Erythroblast (primary cell): ENCODE data around the gene G6PC2.
"Not testable (repeated sequence)": the region's sequence is repeated elsewhere in the genome, so short reads cannot be mapped to it uniquely, and the experiment has no call there.

Experiments
- DNase-seq, 2 experiments: peaks; one replicate each; lab custom pipeline; 2025; lab: John Stamatoyannopoulos, UW
- GATA1 ChIP-seq: IDR thresholded peaks from 2 replicates; pipeline ENCODE4 v1.6.1; 2011; ENCODE audit warnings: low read depth, mild to moderate bottlenecking, control low read depth, low read length, moderate library complexity
- POLR2A ChIP-seq: IDR thresholded peaks from 2 replicates; pipeline ENCODE4 v1.6.1; 2011; ENCODE audit warnings: mild to moderate bottlenecking, low read length

G6PC2 gene

GRCh38 chr2:168920504-168921157 lies 19.5 kb downstream of the G6PC2 start:
- TF ChIP-seq POLR2A (no peak), GATA1 (no peak)
- peak; percentile 65 to 77 for DNase-seq

- no peak for DNase-seq
- TF ChIP-seq GATA1 (no peak), POLR2A (no peak)
Measured at GRCh38 chr2:168926621-168927386, 25.7 kb downstream of the G6PC2 start.

GRCh38 chr2:168928113-168928831 lies 27.2 kb downstream of the G6PC2 start:
- TF ChIP-seq POLR2A (no peak), GATA1 (no peak)
- no peak for DNase-seq

GRCh38 chr2:168929031-168929430 lies 27.9 kb downstream of the G6PC2 start:
- no peak for DNase-seq
- TF ChIP-seq POLR2A (no peak), GATA1 (no peak)

- no peak for DNase-seq
- TF ChIP-seq GATA1 (no peak), POLR2A (no peak)
Measured at GRCh38 chr2:168930242-168930641, 29.2 kb downstream of the G6PC2 start.

GRCh38 chr2:168932174-168932573 lies 31.1 kb downstream of the G6PC2 start:
- DNase-seq: not testable (repeated sequence)

- no peak for TF ChIP-seq GATA1
- no peak for TF ChIP-seq POLR2A
- no peak for DNase-seq
Measured at GRCh38 chr2:168934826-168935225, 33.7 kb downstream of the G6PC2 start.

GRCh38 chr2:168935810-168936581 lies 34.9 kb downstream of the G6PC2 start:
- peak; percentile 55 to 83 for DNase-seq
- TF ChIP-seq POLR2A (no peak), GATA1 (no peak)

GRCh38 chr2:168939061-168939460 lies 38.0 kb downstream of the G6PC2 start:
- TF ChIP-seq GATA1 (no peak), POLR2A (no peak)
- DNase-seq: no peak

- no peak for DNase-seq
- no peak for TF ChIP-seq GATA1
- no peak for TF ChIP-seq POLR2A
Measured at GRCh38 chr2:168939918-168940317, 38.8 kb downstream of the G6PC2 start.

GRCh38 chr2:168941297-168941696 lies 40.2 kb downstream of the G6PC2 start:
- peak; percentile 54 to 89 for DNase-seq
- TF ChIP-seq POLR2A: no peak
- TF ChIP-seq GATA1: no peak

- DNase-seq: peak; percentile 13 to 14
Measured at GRCh38 chr2:168944065-168944464, 43.0 kb downstream of the G6PC2 start.

GRCh38 chr2:168945508-168945907 lies 44.4 kb downstream of the G6PC2 start:
- no peak for DNase-seq
- no peak for TF ChIP-seq POLR2A
- TF ChIP-seq GATA1: no peak

More at GRCh38 chr2:168944065-168944464, 43.0 kb downstream of the G6PC2 start:
- TF ChIP-seq GATA1 (no peak), POLR2A (no peak)
